RWPE1 (cell line): ENCODE results near the gene ATP23.

Experiments used
- CTCF ChIA-PET: fragments of 350-600 bp; sonication (Branson Sonifier 250); formaldehyde crosslinking; extraction: SDS; loops from one replicate; lab custom pipeline; 2021; lab: Yijun Ruan, JAX
- POLR2A ChIA-PET: fragments of 400-600 bp; formaldehyde crosslinking; extraction: SDS; loops from one replicate; lab custom pipeline; 2020; ENCODE audit warnings: antibody characterized with exemption; ENCODE audit not compliant: low non-redundant PET; lab: Yijun Ruan, JAX
- DNase-seq: peaks from one replicate; pipeline ENCODE4 v3.0.0; 2012; ENCODE audit warnings: low spot score
- H3K27ac ChIP-seq: fragments of 450-650 bp; 2 replicates; pipeline ENCODE4 v1.5.1; 2017
- TF ChIP-seq, protein P1 (sequence below): fragments of 450-650 bp; conservative IDR thresholded peaks from 2 replicates; pipeline ENCODE4 v1.5.1; 2017; ENCODE audit warnings: low read depth, mild to moderate bottlenecking

The ATP23 gene

DNA sequence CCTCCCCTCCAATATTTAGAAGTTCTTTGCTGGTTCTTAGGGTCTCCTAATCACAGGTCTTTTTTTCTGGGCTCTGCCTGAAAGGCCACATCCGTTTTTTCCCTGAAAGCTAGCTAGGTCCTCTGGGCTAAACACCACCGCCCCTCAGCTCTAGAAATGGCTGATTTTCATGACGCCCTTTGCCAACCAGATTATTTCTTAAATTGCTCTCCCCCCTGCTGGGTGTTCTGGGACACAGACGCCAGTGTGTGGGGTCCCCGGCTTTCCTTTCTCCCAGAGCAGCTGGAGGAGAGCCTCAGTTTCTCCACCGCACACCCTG, 45.3 kb upstream of the ATP23 start:
- POLR2A ChIA-PET: interaction anchor here (1.5 kb wide), 1 partner anchor 31 kb away, joined by 6 read pairs; no protein-coding TSS in a partner anchor
- TF ChIP-seq, protein P1, sequence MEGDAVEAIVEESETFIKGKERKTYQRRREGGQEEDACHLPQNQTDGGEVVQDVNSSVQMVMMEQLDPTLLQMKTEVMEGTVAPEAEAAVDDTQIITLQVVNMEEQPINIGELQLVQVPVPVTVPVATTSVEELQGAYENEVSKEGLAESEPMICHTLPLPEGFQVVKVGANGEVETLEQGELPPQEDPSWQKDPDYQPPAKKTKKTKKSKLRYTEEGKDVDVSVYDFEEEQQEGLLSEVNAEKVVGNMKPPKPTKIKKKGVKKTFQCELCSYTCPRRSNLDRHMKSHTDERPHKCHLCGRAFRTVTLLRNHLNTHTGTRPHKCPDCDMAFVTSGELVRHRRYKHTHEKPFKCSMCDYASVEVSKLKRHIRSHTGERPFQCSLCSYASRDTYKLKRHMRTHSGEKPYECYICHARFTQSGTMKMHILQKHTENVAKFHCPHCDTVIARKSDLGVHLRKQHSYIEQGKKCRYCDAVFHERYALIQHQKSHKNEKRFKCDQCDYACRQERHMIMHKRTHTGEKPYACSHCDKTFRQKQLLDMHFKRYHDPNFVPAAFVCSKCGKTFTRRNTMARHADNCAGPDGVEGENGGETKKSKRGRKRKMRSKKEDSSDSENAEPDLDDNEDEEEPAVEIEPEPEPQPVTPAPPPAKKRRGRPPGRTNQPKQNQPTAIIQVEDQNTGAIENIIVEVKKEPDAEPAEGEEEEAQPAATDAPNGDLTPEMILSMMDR: no peak
- peak overlapping the region; percentile 93 for H3K27ac ChIP-seq
- DNase-seq: no peak
- CTCF ChIA-PET: interaction anchor here (0.9 to 2.7 kb wide), 3 partner anchors 31 to 92 kb away, joined by 3 to 11 read pairs (median 4); no protein-coding TSS in a partner anchor

DNA sequence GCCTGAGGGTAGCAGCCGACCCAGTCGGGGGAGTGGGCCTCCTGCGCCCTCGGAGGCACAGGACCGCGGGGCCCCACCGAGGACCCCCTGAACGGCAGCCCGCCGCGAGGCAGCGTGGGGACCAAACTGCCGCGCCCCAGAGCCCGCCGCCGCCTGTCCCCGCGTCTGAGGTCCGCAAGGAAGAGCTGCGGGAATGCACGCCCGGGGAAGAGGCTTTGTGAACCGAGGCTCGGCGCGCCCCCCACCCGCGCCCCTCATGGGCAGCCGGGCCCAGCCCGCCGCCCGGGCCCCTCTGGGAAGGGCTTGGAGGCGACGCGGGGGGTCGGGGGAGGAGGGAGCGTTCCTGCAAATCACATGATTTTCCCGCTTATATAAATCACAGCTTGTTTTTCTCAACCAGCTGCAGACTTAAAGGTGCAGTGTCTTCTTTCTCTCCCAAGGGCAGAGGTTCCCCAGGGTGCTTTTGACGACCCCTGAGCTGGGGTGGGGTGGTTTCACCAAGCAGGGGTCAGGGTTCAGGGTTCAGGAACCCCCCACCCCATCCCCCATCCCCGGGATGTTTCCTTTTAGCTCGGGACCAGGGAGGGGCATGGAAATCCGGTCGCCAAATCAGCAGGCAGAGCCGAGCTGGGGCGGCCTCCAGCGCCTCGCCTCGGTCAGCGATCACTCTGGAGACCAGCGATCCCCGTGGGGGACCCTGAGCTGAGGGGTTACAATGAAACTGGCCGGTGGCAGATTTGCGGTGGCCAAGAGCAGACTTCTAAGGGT, 44.7 kb upstream of the ATP23 start:
- ChIA-PET POLR2A (interaction anchor here (0.9 to 1.5 kb wide), 2 partner anchors 32 to 61 kb away, joined by 3 to 6 read pairs; no protein-coding TSS in a partner anchor), CTCF (interaction anchor here (0.7 to 2.7 kb wide), 6 partner anchors 31 to 114 kb away, joined by 3 to 11 read pairs (median 3); partner anchors contain the start of gene TSFM)
- peak; percentile 26 for DNase-seq
- TF ChIP-seq, protein P1: peak; percentile 56
- H3K27ac ChIP-seq: peak overlapping the region; percentile 93

DNA sequence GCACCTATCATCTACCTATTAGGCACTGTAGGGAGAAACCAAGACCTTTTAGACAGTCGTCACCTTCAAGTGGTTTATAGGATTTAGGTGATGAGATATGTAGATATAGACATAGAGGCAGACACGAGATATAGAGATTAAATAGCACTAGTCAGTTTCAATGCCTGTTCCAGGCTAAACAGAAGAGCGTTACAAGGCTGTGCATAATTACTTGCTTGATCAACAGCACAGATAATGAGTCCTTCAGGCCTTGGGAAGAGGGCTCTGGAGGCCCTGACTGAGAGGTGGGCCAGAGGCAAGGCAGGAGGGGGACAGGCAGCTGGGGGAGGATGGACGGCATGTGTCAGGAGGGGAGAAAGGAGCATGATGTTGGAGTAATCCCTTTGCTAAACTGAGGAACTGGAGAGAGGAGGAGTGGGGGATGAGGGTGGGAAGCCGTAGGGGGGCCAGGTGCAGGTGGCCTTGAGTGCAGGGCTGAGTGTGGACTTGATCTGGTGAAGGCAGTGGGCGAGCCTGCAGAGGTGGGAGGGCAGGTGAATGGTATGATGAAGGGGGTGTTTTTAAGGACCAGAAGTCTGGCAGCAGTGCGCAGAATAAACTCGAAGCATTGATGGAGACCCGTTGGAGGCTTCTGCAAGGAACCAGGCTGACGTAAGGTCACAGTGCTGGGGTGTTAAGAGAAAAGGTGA, 43.9 kb upstream of the ATP23 start:
- POLR2A ChIA-PET: interaction anchor here (0.9 to 1.5 kb wide), 2 partner anchors 33 to 62 kb away, joined by 3 to 6 read pairs; no protein-coding TSS in a partner anchor
- CTCF ChIA-PET: interaction anchor here (0.7 to 2.7 kb wide), 6 partner anchors 32 to 115 kb away, joined by 3 to 11 read pairs (median 3); partner anchors contain the start of gene TSFM
- peak overlapping the region; percentile 93 for H3K27ac ChIP-seq
- TF ChIP-seq, protein P1: no peak
- DNase-seq: no peak

DNA sequence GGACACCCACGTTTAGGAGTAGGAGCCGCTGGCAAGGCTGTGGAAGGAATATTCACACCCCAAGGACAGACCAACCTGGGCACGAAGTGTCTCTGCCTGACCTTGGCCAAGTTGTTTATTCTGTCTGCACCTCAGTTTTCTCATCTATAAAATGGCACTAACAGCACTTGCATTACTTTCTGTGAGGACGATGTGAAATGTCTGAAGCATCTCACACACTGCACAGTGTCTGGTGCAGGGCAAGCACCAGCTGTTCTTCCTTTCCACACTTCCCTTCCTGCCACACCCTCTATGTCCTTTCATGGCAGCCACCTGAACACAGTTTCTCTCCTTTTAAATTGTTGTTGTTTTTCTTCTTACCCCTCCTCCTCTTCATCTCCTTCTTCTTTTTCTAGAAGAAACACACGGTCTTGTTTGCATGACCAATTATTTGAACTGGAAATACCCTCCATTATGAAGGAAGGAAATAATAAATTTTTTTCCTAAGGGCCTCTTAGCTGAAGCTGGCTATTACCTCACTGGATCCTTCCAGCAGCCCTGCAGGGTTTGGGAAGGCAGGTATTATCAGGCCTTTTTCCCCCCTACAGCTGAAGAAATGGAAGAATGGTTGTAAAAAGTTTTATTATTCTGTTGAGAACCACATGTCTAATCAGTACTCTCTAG, 42.9 kb upstream of the ATP23 start:
- H3K27ac ChIP-seq: peak overlapping the region; percentile 93
- no peak for DNase-seq

GRCh38 chr12:57899010-57899662, 42.2 kb upstream of the ATP23 start:
- TF ChIP-seq, protein P1: no peak
- peak overlapping the region; percentile 93 for H3K27ac ChIP-seq
- peak; percentile 77 for DNase-seq
- ChIA-PET POLR2A (interaction anchor here (1.2 kb wide), 1 partner anchor 34 kb away, joined by 3 read pairs; no protein-coding TSS in a partner anchor), CTCF (interaction anchor here (0.6 to 1.4 kb wide), 4 partner anchors 54 to 1683 kb away, joined by 3 to 6 read pairs (median 3); partner anchors contain the start of gene AGAP2)

More for the DNA sequence above, 42.9 kb upstream of the ATP23 start:
- TF ChIP-seq, protein P1: no peak
- POLR2A ChIA-PET: interaction anchor here (1.2 kb wide), 1 partner anchor 33 kb away, joined by 3 read pairs; no protein-coding TSS in a partner anchor
- CTCF ChIA-PET: interaction anchor here (0.9 to 1.4 kb wide), 4 partner anchors 54 to 160 kb away, joined by 3 to 6 read pairs (median 3); partner anchors contain the start of gene AGAP2
